ENCODE data around the gene ZSCAN31.
"Not testable (repeated sequence)": the region's sequence is repeated elsewhere in the genome, so short reads cannot be mapped to it uniquely, and the experiment has no call there.

The ZSCAN31 gene

GRCh38 chr6:28335564-28336283 is at the start of gene ZSCAN31:
Gene ZSCAN31, minus strand, starts transcription at chr6:28336148. Its CDS starts 6,465 bp downstream, at chr6:28329683.
- DNase-seq (ENCODE audit: low read depth in 2 of 2, low spot score in 1 of 2) = peak; percentile 45 to 63

- DNase-seq (ENCODE audit: low read depth in 2 of 2, low spot score in 1 of 2) = no peak
Observed at GRCh38 chr6:28384143-28384533, 48.2 kb upstream of the ZSCAN31 start.

GRCh38 chr6:28383235-28384142 is 47.5 kb upstream of the ZSCAN31 start:
- DNase-seq (ENCODE audit: low read depth in 2 of 2, low spot score in 1 of 2) = no peak

DNA sequence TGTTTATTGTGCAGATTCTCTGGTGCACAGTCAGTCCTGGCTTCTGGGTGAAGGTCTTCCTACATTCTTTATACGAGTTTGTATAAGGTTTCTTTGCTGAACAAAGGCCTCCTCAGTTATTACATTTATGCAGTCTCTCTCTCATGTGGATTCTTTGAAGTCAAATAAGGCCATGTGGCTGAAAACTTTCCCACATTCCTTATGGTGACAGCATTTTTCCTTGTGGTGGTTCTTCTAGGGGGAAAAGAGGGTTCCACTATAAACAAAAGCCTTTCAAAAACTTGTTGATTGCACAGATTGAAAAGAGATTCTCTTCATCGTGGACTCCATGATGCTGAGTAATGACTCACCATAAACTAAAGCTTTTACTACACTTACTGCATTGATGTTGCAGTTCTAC is 44.4 kb upstream of the ZSCAN31 start:
- DNase-seq (ENCODE audit: low read depth in 2 of 2, low spot score in 1 of 2) = no peak

- no peak for DNase-seq (ENCODE audit: low read depth in 2 of 2, low spot score in 1 of 2)
Observed at GRCh38 chr6:28378644-28379043, 42.7 kb upstream of the ZSCAN31 start.

DNA sequence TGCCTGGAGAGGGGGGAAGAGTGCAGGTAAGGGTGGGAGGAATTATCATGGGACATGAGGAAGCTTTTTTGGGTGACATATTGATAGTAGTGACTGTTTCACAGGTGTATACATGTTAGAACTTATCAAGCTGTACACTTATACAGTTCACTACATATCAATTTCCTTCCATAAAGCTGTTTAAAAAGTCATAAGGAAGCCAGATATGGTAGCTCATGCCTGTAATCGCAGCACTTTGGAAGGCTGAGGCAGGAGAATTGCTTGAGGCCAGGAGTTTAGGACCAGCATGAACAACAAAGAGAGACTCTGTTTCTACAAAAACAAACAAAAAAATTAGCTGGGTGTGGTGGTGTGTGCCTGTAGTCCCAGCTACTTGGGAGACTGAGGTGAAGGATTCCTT is 41.9 kb upstream of the ZSCAN31 start:
- no peak for DNase-seq (ENCODE audit: low read depth in 2 of 2, low spot score in 1 of 2)

GRCh38 chr6:28373925-28374324 is 38.0 kb upstream of the ZSCAN31 start:
- no peak for DNase-seq (ENCODE audit: low read depth in 2 of 2, low spot score in 1 of 2)

DNA sequence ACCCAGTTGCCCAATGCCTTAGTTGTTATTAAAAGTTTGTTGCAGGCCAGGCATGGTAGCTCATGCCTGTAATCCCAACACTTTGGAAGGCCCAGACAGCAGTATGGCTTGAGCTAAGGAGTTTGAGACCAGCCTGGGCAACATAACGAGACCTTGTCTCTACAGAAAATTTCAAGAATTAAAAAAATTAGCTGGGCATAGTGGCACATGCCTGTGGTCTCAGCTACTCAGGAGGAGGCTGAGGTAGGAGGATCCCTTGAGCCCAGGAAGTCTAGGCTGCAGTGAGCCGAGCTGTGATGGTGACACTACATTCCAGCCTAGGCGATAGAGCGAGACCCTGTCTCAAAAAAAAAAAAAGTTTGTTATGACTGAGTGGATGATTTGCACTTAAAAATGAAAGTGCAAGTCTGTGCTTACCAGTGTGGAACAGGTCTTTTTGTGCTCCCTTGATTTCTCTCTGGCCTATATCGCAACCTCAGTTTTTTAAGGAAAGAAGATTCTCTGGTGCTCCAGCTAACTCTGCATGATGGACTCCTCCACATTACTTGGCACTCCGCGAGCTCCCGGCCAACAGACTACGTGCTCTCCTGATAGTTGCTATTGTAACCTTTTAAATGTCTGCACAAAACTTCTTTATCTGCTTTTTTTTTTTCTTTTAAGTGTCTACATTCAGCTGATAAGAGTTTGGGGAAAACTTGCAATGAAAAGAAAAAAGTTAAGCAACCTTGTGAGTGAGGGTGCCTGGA is 35.9 kb upstream of the ZSCAN31 start:
- DNase-seq (ENCODE audit: low read depth in 2 of 2, low spot score in 1 of 2) = no peak

DNA sequence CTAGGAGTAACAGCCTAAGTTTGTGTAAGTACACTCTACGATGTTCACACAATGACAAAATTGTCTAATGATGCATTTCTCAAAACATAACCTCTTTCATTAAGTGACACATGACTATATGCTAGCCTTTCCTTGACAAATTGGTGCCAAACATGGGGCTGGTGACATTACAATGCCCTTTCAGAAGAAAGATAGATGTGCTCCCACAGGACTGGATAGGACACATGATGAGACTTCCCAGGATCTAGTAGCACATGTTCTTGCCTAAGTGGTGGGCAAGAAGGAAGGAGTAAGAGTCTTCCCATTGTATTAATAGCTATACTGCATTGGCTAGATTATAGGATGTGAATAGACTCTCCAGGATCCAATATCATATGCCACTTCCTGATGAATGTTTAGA is 35.3 kb upstream of the ZSCAN31 start:
- DNase-seq (ENCODE audit: low read depth in 2 of 2, low spot score in 1 of 2) = no peak

- no peak for DNase-seq (ENCODE audit: low read depth in 2 of 2, low spot score in 1 of 2)
Observed at GRCh38 chr6:28370440-28370839, 34.5 kb upstream of the ZSCAN31 start.

- DNase-seq (ENCODE audit: low read depth in 2 of 2, low spot score in 1 of 2) = no peak
Observed at GRCh38 chr6:28369463-28369862, 33.5 kb upstream of the ZSCAN31 start.

DNA sequence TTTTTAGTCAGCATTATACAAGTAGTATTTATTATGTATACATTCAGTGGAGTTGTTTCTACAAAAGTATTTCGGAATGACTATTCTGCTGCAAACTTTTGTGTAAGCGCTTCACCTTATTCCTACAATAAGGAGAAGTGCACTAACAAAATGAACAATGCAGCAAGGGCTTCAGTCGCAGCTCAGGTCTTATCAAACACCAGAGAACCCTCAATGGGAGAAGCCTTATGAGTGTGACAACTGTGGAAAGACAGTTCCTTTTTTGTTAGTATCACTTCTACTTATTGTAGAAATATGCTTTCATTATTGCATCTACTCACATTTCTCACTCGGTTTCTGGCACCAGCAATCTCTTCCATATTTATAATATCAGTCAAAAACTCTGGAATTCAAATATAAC is 32.6 kb upstream of the ZSCAN31 start:
- no peak for DNase-seq (ENCODE audit: low read depth in 2 of 2, low spot score in 1 of 2)

- not testable (repeated sequence) for DNase-seq (ENCODE audit: low read depth in 2 of 2, low spot score in 1 of 2)
Observed at GRCh38 chr6:28365590-28365989, 29.6 kb upstream of the ZSCAN31 start.

GRCh38 chr6:28360961-28361360 is 25.0 kb upstream of the ZSCAN31 start:
- no peak for DNase-seq (ENCODE audit: low read depth in 2 of 2, low spot score in 1 of 2)

DNA sequence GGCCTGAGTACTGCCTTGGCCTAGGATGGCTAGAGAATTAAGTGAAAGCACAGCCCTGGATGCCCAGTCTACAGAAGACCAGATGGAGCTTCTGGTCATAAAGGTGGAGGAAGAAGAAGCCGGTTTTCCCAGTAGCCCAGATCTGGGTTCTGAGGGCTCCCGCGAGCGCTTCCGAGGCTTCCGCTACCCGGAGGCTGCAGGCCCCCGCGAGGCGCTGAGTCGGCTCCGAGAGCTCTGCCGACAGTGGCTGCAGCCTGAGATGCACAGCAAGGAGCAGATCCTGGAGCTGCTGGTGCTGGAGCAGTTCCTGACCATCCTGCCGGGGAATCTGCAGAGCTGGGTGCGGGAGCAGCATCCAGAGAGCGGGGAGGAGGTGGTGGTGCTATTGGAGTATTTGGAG is 23.6 kb upstream of the ZSCAN31 start:
- not testable (repeated sequence) for DNase-seq (ENCODE audit: low read depth in 2 of 2, low spot score in 1 of 2)

- DNase-seq (ENCODE audit: low read depth in 2 of 2, low spot score in 1 of 2) = no peak
Observed at GRCh38 chr6:28357036-28357435, 21.1 kb upstream of the ZSCAN31 start.

GRCh38 chr6:28356666-28357020 is 20.7 kb upstream of the ZSCAN31 start:
- DNase-seq (ENCODE audit: low read depth in 2 of 2, low spot score in 1 of 2) = no peak

GRCh38 chr6:28355743-28356665 is 20.1 kb upstream of the ZSCAN31 start:
- DNase-seq (ENCODE audit: low read depth in 2 of 2, low spot score in 1 of 2) = peak in 1 of 2 donors; percentile 20

- DNase-seq (ENCODE audit: low read depth in 2 of 2, low spot score in 1 of 2) = no peak
Observed at GRCh38 chr6:28354688-28355554, 19.0 kb upstream of the ZSCAN31 start.
